Measurements from ENCODE around the gene URI1.

GRCh38 chr19:30061223-30062064 lies 119.4 kb downstream of the URI1 start:
- TF ChIP-seq REST (IDR thresholded peaks at IDR 0.05; ENCODE audit: insufficient replicate concordance, low read depth): no peak
- no peak for TF ChIP-seq CTCF (IDR thresholded peaks at IDR 0.05; ENCODE audit: insufficient read depth, low read length)
- TF ChIP-seq POLR2AphosphoS5 (IDR thresholded peaks at IDR 0.05; ENCODE audit: low read depth): no peak
- no peak for TF ChIP-seq GABPA (IDR thresholded peaks at IDR 0.05; ENCODE audit: low read depth)
- no peak for TF ChIP-seq SPI1 (IDR thresholded peaks at IDR 0.05; ENCODE audit: borderline replicate concordance, low read depth)
